WTC11 (cell line): ENCODE results near the gene ADAMTS2. TPM values are rescaled to one million over a fixed set of nuclear protein-coding genes. Genes with fewer than 3 reads are reported as not detected.

Source experiments
- ATAC-seq: fragments of 200-7000 bp; cut with Tn5 transposase; 2 replicates; pipeline ENCODE4 v1.10.0; 2021; ENCODE audit warnings: mild to moderate bottlenecking, moderate library complexity
- CTCF ChIA-PET: fragments of 300-600 bp; sonication (Branson Sonifier 250); formaldehyde crosslinking; loops from one replicate; lab custom pipeline; 2021; ENCODE audit warnings: antibody characterized with exemption; lab: Charles Lee
- POLR2A ChIA-PET: fragments of 350-600 bp; sonication (Branson Sonifier 250); formaldehyde crosslinking; loops from one replicate; lab custom pipeline; 2021; ENCODE audit warnings: antibody characterized with exemption; lab: Charles Lee
- DNase-seq: peaks from one replicate; pipeline ENCODE4 v3.0.0; 2021; ENCODE audit warnings: low spot score
- H3K27ac Mint-ChIP-seq: 2 replicates; pipeline ENCODE4 v1.8.0; 2021; ENCODE audit warnings: mixed read lengths
- H3K27me3 Mint-ChIP-seq: 2 replicates; pipeline ENCODE4 v1.8.0; 2021; ENCODE audit warnings: low read depth, mild to moderate bottlenecking, moderate library complexity, mixed read lengths
- H3K36me3 Mint-ChIP-seq: 2 replicates; pipeline ENCODE4 v1.8.0; 2021; ENCODE audit warnings: mixed read lengths
- H3K4me1 Mint-ChIP-seq: 2 replicates; pipeline ENCODE4 v1.8.0; 2022; ENCODE audit warnings: mixed read lengths
- H3K4me3 Mint-ChIP-seq: 2 replicates; pipeline ENCODE4 v1.8.0; 2021; ENCODE audit warnings: mild to moderate bottlenecking, moderate library complexity, mixed read lengths
- H3K9me3 Mint-ChIP-seq: 2 replicates; pipeline ENCODE4 v1.8.0; 2021; ENCODE audit warnings: mixed read lengths
- ATF2 ChIP-seq: sonication (generic); formaldehyde crosslinking; IDR thresholded peaks from 2 replicates; pipeline ENCODE4 v1.8.1; 2022; ENCODE audit warnings: low read depth, missing genetic modification reagents, borderline replicate concordance
- CDX4 ChIP-seq: fragments of 250-450 bp; sonication (Bioruptor Pico); IDR thresholded peaks from 2 replicates; pipeline ENCODE4 v1.9.0; 2021; ENCODE audit warnings: moderate library complexity, mild to moderate bottlenecking, inconsistent platforms, borderline replicate concordance
- FOXK1 ChIP-seq: sonication (generic); formaldehyde crosslinking; IDR thresholded peaks from 2 replicates; pipeline ENCODE4 v1.8.0; 2022; ENCODE audit warnings: mild to moderate bottlenecking, moderate library complexity, missing genetic modification reagents
- GRHL2 ChIP-seq: fragments of 250-450 bp; sonication (Bioruptor Pico); IDR thresholded peaks from 2 replicates; pipeline ENCODE4 v1.8.0; 2022; ENCODE audit warnings: mild to moderate bottlenecking, moderate library complexity; ENCODE audit not compliant: insufficient replicate concordance, severe bottlenecking
- HMGA2 ChIP-seq: fragments of 250-450 bp; sonication (Bioruptor Pico); IDR thresholded peaks from 2 replicates; pipeline ENCODE4 v1.4.0; 2021; ENCODE audit warnings: mild to moderate bottlenecking, moderate library complexity
- JAZF1 ChIP-seq: fragments of 250-450 bp; sonication (Bioruptor Pico); IDR thresholded peaks from 2 replicates; pipeline ENCODE4 v1.9.0; 2021; ENCODE audit warnings: moderate library complexity, mild to moderate bottlenecking, inconsistent platforms
- KAT7 ChIP-seq: sonication (generic); formaldehyde crosslinking; IDR thresholded peaks from 2 replicates; pipeline ENCODE4 v1.8.1; 2023; ENCODE audit warnings: missing genetic modification reagents, mild to moderate bottlenecking, borderline replicate concordance
- MXD4 ChIP-seq: fragments of 250-450 bp; sonication (Bioruptor Pico); IDR thresholded peaks from 2 replicates; pipeline ENCODE4 v1.8.0; 2021; ENCODE audit warnings: mild to moderate bottlenecking, moderate library complexity, borderline replicate concordance
- NFYB ChIP-seq: sonication (generic); formaldehyde crosslinking; conservative IDR thresholded peaks from 2 replicates; pipeline ENCODE4 v1.8.0; 2022; ENCODE audit warnings: low read depth, missing genetic modification reagents
- NR3C1 ChIP-seq: sonication (generic); formaldehyde crosslinking; conservative IDR thresholded peaks from 2 replicates; pipeline ENCODE4 v1.8.1; 2023; ENCODE audit warnings: low read depth, mild to moderate bottlenecking, missing genetic modification reagents
- PREB ChIP-seq: sonication (generic); formaldehyde crosslinking; IDR thresholded peaks from 2 replicates; pipeline ENCODE4 v1.8.1; 2022; ENCODE audit warnings: mild to moderate bottlenecking, missing genetic modification reagents, moderate library complexity, borderline replicate concordance
- TCF7 ChIP-seq: sonication (generic); formaldehyde crosslinking; IDR thresholded peaks from 2 replicates; pipeline ENCODE4 v1.8.0; 2022; ENCODE audit warnings: mild to moderate bottlenecking, low read depth, missing genetic modification reagents, moderate library complexity
- TEAD1 ChIP-seq: sonication (generic); formaldehyde crosslinking; IDR thresholded peaks from 2 replicates; pipeline ENCODE4 v1.8.0; 2022; ENCODE audit warnings: mild to moderate bottlenecking, missing genetic modification reagents
- ZNF671 ChIP-seq: fragments of 250-450 bp; sonication (Bioruptor Pico); IDR thresholded peaks from 2 replicates; pipeline ENCODE4 v1.8.0; 2021; ENCODE audit warnings: mild to moderate bottlenecking
- total RNA-seq: library from RNA; stranded (reverse); gene quantifications from 3 replicates; pipeline ENCODE4 v1.2.3, GENCODE V29; 2021
- TF ChIP-seq, protein P1 (sequence below): fragments of 200-600 bp; IDR thresholded peaks from 2 replicates; pipeline ENCODE4 v1.8.0; 2022; ENCODE audit warnings: antibody characterized with exemption
- TF ChIP-seq, protein P2 (sequence below): sonication (generic); formaldehyde crosslinking; IDR thresholded peaks from 2 replicates; pipeline ENCODE4 v1.8.1; 2022; ENCODE audit warnings: mild to moderate bottlenecking, moderate library complexity, missing genetic modification reagents
- TF ChIP-seq, protein P3 (sequence below): fragments of 250-450 bp; sonication (Bioruptor Pico); IDR thresholded peaks from 2 replicates; pipeline ENCODE4 v1.9.0; 2021; ENCODE audit warnings: mild to moderate bottlenecking

Gene ADAMTS2
- total RNA-seq, 1 experiment from 2014 or later, result 11.2 TPM

DNA sequence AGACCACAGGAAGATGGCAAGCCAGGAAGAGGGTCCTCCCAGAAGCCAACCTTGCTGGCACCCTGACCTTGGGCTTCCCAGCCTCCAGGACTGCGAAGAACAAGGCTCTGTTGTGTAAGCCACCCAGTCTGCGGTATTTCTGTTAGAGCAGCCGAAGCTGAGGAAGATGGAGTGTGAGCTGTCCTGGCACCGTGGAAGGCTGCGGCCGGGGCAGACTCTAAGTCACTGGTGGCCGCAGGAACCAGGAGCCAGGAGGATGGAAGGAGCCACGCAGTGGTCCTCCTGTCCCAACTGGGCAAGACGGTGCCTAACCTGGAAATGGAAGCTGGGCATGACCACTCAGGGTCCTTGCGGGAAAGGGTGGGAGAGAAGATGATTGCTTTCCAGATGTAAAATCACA lies 196.0 kb downstream of the ADAMTS2 start:
- ChIA-PET POLR2A (no interaction called here), CTCF (no interaction called here)
- Mint-ChIP-seq H3K9me3 (no peaks in the 10 kb centered on the region), H3K4me1 (no peaks in the 10 kb centered on the region), H3K4me3 (no peak overlapping the region), H3K27ac (no peak overlapping the region), H3K36me3 (no peaks in the 10 kb centered on the region), H3K27me3 (no peaks in the 10 kb centered on the region)
- no peak for DNase-seq
- no peak for ATAC-seq
- no peak for TF ChIP-seq CDX4 (CRISPR knock-in tag)
- no peak for TF ChIP-seq PREB
- no peak for TF ChIP-seq ATF2
- no peak for TF ChIP-seq NR3C1 (CRISPR knock-in tag)
- no peak for TF ChIP-seq NFYB (CRISPR knock-in tag)
- no peak for TF ChIP-seq JAZF1
- no peak for TF ChIP-seq MXD4 (CRISPR knock-in tag)

GRCh38 chr5:179148703-179149170 lies 196.5 kb downstream of the ADAMTS2 start:
- DNase-seq, result no peak
- POLR2A ChIA-PET, result no interaction called here

GRCh38 chr5:179147991-179148702 lies 197.1 kb downstream of the ADAMTS2 start:
- Mint-ChIP-seq H3K27ac (no peak overlapping the region), H3K4me1 (no peaks in the 10 kb centered on the region), H3K9me3 (no peaks in the 10 kb centered on the region), H3K36me3 (no peaks in the 10 kb centered on the region), H3K27me3 (no peaks in the 10 kb centered on the region), H3K4me3 (no peak overlapping the region)
- DNase-seq (no peak), ATAC-seq (no peak)
- POLR2A ChIA-PET, result no interaction called here
- CTCF ChIA-PET, result interaction anchor here (0.7 kb wide), 1 partner anchor 113 kb away, joined by 3 read pairs; no protein-coding TSS in a partner anchor
- TF ChIP-seq MXD4 (CRISPR knock-in tag), result no peak
- no peak for TF ChIP-seq FOXK1
- TF ChIP-seq, protein P1, sequence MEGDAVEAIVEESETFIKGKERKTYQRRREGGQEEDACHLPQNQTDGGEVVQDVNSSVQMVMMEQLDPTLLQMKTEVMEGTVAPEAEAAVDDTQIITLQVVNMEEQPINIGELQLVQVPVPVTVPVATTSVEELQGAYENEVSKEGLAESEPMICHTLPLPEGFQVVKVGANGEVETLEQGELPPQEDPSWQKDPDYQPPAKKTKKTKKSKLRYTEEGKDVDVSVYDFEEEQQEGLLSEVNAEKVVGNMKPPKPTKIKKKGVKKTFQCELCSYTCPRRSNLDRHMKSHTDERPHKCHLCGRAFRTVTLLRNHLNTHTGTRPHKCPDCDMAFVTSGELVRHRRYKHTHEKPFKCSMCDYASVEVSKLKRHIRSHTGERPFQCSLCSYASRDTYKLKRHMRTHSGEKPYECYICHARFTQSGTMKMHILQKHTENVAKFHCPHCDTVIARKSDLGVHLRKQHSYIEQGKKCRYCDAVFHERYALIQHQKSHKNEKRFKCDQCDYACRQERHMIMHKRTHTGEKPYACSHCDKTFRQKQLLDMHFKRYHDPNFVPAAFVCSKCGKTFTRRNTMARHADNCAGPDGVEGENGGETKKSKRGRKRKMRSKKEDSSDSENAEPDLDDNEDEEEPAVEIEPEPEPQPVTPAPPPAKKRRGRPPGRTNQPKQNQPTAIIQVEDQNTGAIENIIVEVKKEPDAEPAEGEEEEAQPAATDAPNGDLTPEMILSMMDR, result no peak
- TF ChIP-seq KAT7 (CRISPR knock-in tag), result no peak

More at GRCh38 chr5:179148703-179149170, 196.5 kb downstream of the ADAMTS2 start:
- H3K27me3 Mint-ChIP-seq, result no peaks in the 10 kb centered on the region
- no peak overlapping the region for H3K27ac Mint-ChIP-seq
- H3K4me1 Mint-ChIP-seq, result no peaks in the 10 kb centered on the region
- H3K9me3 Mint-ChIP-seq, result no peaks in the 10 kb centered on the region
- H3K4me3 Mint-ChIP-seq, result no peak overlapping the region
- TF ChIP-seq HMGA2 (CRISPR knock-in tag), result no peak
- TF ChIP-seq GRHL2 (CRISPR knock-in tag), result no peak
- TF ChIP-seq TEAD1 (CRISPR knock-in tag), result no peak
- TF ChIP-seq, protein P2, sequence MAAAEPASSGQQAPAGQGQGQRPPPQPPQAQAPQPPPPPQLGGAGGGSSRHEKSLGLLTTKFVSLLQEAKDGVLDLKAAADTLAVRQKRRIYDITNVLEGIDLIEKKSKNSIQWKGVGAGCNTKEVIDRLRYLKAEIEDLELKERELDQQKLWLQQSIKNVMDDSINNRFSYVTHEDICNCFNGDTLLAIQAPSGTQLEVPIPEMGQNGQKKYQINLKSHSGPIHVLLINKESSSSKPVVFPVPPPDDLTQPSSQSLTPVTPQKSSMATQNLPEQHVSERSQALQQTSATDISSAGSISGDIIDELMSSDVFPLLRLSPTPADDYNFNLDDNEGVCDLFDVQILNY (CRISPR knock-in tag), result no peak
- TF ChIP-seq, protein P3, sequence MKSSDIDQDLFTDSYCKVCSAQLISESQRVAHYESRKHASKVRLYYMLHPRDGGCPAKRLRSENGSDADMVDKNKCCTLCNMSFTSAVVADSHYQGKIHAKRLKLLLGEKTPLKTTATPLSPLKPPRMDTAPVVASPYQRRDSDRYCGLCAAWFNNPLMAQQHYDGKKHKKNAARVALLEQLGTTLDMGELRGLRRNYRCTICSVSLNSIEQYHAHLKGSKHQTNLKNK, result no peak
- no peak for TF ChIP-seq ZNF671 (CRISPR knock-in tag)
- TF ChIP-seq CDX4 (CRISPR knock-in tag), result no peak
- no peak for TF ChIP-seq TCF7 (CRISPR knock-in tag)
- TF ChIP-seq NFYB (CRISPR knock-in tag), result no peak
- ATAC-seq, result no peak
- no peaks in the 10 kb centered on the region for H3K36me3 Mint-ChIP-seq
- CTCF ChIA-PET, result no interaction called here
